K562 (cell line): ENCODE results near the gene UBR4. TPM values are rescaled to one million over a fixed set of nuclear protein-coding genes. Genes with fewer than 3 reads are reported as not detected.

Experiments
- ATAC-seq: fragments of 200-7000 bp; cut with Tn5 transposase; 3 replicates; pipeline ENCODE4 v1.9.1; 2020; ENCODE audit warnings: moderate library complexity
- BruUV-seq: library from RNA; stranded (reverse); fragments of 400-500 nt; replicated peaks from 2 replicates; lab custom pipeline; 2021; lab: Mats Ljungman, UMichigan
- CTCF ChIA-PET: fragments of 300-600 bp; formaldehyde crosslinking; extraction: SDS; loops from one replicate; lab custom pipeline; 2021; ENCODE audit warnings: low intra/inter-chr PET ratio; lab: Yijun Ruan, JAX
- POLR2A ChIA-PET: fragments of 300-600, 350-650 bp; sonication (Branson Sonifier 250); formaldehyde crosslinking; extraction: SDS; loops from one replicate; lab custom pipeline; 2021; ENCODE audit warnings: antibody characterized with exemption, inconsistent platforms; lab: Yijun Ruan, JAX
- DNase-seq, 4 experiments: peaks; one replicate each; pipeline versions ENCODE4 v3.0.0 to v3.0.0-alpha.2; 2011 to 2018; ENCODE audit warnings: low spot score in 3 of 4, mixed read lengths in 3 of 4; ENCODE audit errors: extremely low read depth in 1 of 4
- FAIRE-seq: peaks from 2 replicates; lab custom pipeline; 2011; peaks lifted over from hg19 to GRCh38; lab: Jason Lieb, UNC
- H2AFZ ChIP-seq: 2 replicates; pipeline ENCODE4 v1.6.0; 2011; ENCODE audit warnings: low read depth, low read length, control low read depth, inconsistent platforms
- H3K27ac ChIP-seq: fragments of 200-600 bp; 3 replicates; pipeline ENCODE4 v1.8.0; 2011; ENCODE audit warnings: low read depth, mild to moderate bottlenecking, control low read depth, inconsistent platforms, low read length, moderate library complexity, mixed read lengths; ENCODE audit errors: extremely low read depth
- H3K27me3 ChIP-seq, 2 experiments: fragments of 300-600 bp in 1 of 2; 2 replicates in 1 of 2; 3 replicates in 1 of 2; pipeline versions ENCODE4 v1.6.0 to v1.8.0; 2011; ENCODE audit warnings: inconsistent platforms in 2 of 2, low read length in 2 of 2, mild to moderate bottlenecking in 1 of 2, mixed read lengths in 1 of 2, moderate library complexity in 1 of 2; ENCODE audit not compliant: control insufficient read depth in 2 of 2, insufficient read depth in 2 of 2
- H3K36me3 ChIP-seq: fragments of 300-600 bp; 3 replicates; pipeline ENCODE4 v1.8.0; 2011; ENCODE audit warnings: mild to moderate bottlenecking, low read length, inconsistent platforms; ENCODE audit not compliant: control insufficient read depth, insufficient read depth
- H3K4me1 ChIP-seq, 2 experiments: fragments of 200-600 bp in 1 of 2; replicated peaks in 1 of 2; 2 replicates in 1 of 2; 3 replicates in 1 of 2; pipeline versions ENCODE4 v1.5.1 to v1.8.0; 2011; ENCODE audit warnings: inconsistent platforms in 2 of 2, low read length in 2 of 2, mild to moderate bottlenecking in 1 of 2, mixed read lengths in 1 of 2, moderate library complexity in 1 of 2; ENCODE audit not compliant: control insufficient read depth in 2 of 2, insufficient read depth in 2 of 2
- H3K4me2 ChIP-seq: 2 replicates; pipeline ENCODE4 v1.6.1; 2011; ENCODE audit warnings: low read length, control low read depth, inconsistent platforms, mixed read lengths; ENCODE audit not compliant: insufficient read depth
- H3K4me3 ChIP-seq: fragments of 200-600 bp; sonication (generic), shearing (Covaris generic); 2 replicates; pipeline ENCODE4 v1.5.1; 2016; ENCODE audit warnings: control low read depth, inconsistent platforms
- H3K79me2 ChIP-seq: fragments of 200-600 bp; 3 replicates; pipeline ENCODE4 v1.8.0; 2011; ENCODE audit warnings: low read length, inconsistent platforms; ENCODE audit not compliant: control insufficient read depth, insufficient read depth
- H3K9ac ChIP-seq, 2 experiments: 2 replicates each; pipeline versions ENCODE4 v1.6.0 to v1.6.1; 2011; ENCODE audit warnings: low read depth in 2 of 2, low read length in 2 of 2, control low read depth in 1 of 2, inconsistent platforms in 1 of 2, mild to moderate bottlenecking in 1 of 2, mixed read lengths in 1 of 2; ENCODE audit not compliant: insufficient read depth in 1 of 2
- H3K9me1 ChIP-seq: one replicate; pipeline ENCODE4 v1.6.0; 2011; ENCODE audit warnings: inconsistent platforms, mild to moderate bottlenecking, low read length, moderate library complexity; ENCODE audit not compliant: control insufficient read depth, insufficient read depth
- H3K9me3 ChIP-seq: replicated peaks from 2 replicates; pipeline ENCODE4 v1.5.1; 2011; ENCODE audit warnings: low read depth, low read length, inconsistent platforms; ENCODE audit not compliant: control insufficient read depth, insufficient read depth
- H4K20me1 ChIP-seq: replicated peaks from 2 replicates; pipeline ENCODE4 v1.6.1; 2011; ENCODE audit warnings: low read length, inconsistent platforms, mixed read lengths; ENCODE audit not compliant: control insufficient read depth, insufficient read depth
- ATF1 ChIP-seq, 2 experiments: fragments of 450-650 bp in 1 of 2; IDR thresholded peaks; 2 replicates each; pipeline ENCODE4 v1.6.1; 2016; ENCODE audit warnings: missing compliant biosample characterization in 1 of 2, missing genetic modification characterization in 1 of 2
- DMBX1 ChIP-seq: fragments of 250-450 bp; sonication (Bioruptor Pico); IDR thresholded peaks from 2 replicates; pipeline ENCODE4 v1.8.0; 2022; ENCODE audit warnings: inconsistent platforms, mild to moderate bottlenecking, moderate library complexity, borderline replicate concordance
- HINFP ChIP-seq: fragments of 450-650 bp; conservative IDR thresholded peaks from 2 replicates; pipeline ENCODE4 v1.6.1; 2016; ENCODE audit warnings: missing genetic modification characterization, low read depth, mild to moderate bottlenecking, control low read depth, missing compliant biosample characterization
- MNT ChIP-seq, 2 experiments: fragments of 450-650 bp; conservative IDR thresholded peaks; 2 replicates each; pipeline ENCODE4 v1.6.1; 2017; ENCODE audit warnings: mild to moderate bottlenecking in 2 of 2, moderate library complexity in 2 of 2
- MYC ChIP-seq, 2 experiments: fragments of 250-450 bp in 1 of 2; sonication (Bioruptor Pico) in 1 of 2; IDR thresholded peaks; 2 replicates each; pipeline versions ENCODE4 v1.5.1 to v1.6.1; 2012 to 2021; ENCODE audit warnings: low read depth in 2 of 2, borderline replicate concordance in 1 of 2, improper control_type of control experiment in 1 of 2, low read length in 1 of 2, mild to moderate bottlenecking in 1 of 2, moderate library complexity in 1 of 2
- POLR2G ChIP-seq: fragments of 200-400 bp; formaldehyde crosslinking; IDR thresholded peaks from 2 replicates; pipeline ENCODE4 v1.6.1; 2017; ENCODE audit warnings: low read depth, mild to moderate bottlenecking, antibody characterized with exemption, low read length, moderate library complexity
- RBM14 ChIP-seq: fragments of 200-400 bp; formaldehyde crosslinking; IDR thresholded peaks from 2 replicates; pipeline ENCODE4 v1.6.1; 2018; ENCODE audit warnings: low read depth, mild to moderate bottlenecking, low read length, moderate library complexity, borderline replicate concordance; ENCODE audit not compliant: insufficient read depth
- SFPQ ChIP-seq: fragments of 200-400 bp; formaldehyde crosslinking; IDR thresholded peaks from 2 replicates; pipeline ENCODE4 v1.6.1; 2017; ENCODE audit warnings: mild to moderate bottlenecking, low read depth, low read length, moderate library complexity
- SIN3A ChIP-seq, 2 experiments: fragments of 150-350 bp in 1 of 2; IDR thresholded peaks; 2 replicates each; pipeline ENCODE4 v1.6.1; 2011 to 2016; ENCODE audit warnings: borderline replicate concordance in 2 of 2, low read depth in 2 of 2, low read length in 2 of 2, mild to moderate bottlenecking in 2 of 2, moderate library complexity in 2 of 2; ENCODE audit not compliant: control insufficient read depth in 1 of 2
- SRSF3 ChIP-seq: fragments of 200-400 bp; formaldehyde crosslinking; IDR thresholded peaks from 2 replicates; pipeline ENCODE4 v1.6.1; 2016; ENCODE audit warnings: mild to moderate bottlenecking, low read length, moderate library complexity; ENCODE audit not compliant: insufficient read depth
- ZNF347 ChIP-seq: fragments of 450-650 bp; formaldehyde crosslinking; IDR thresholded peaks from 2 replicates; pipeline ENCODE4 v1.4.0; 2020; ENCODE audit warnings: low read depth, mild to moderate bottlenecking, moderate library complexity
- WGBS: fragments of 100-300 bp; shearing (Covaris generic); methylation state at CpG from one replicate; pipeline ENCODE4 v1.1.6; 2016; ENCODE audit warnings: low coverage, mixed read lengths; ENCODE audit not compliant: insufficient coverage; ENCODE audit errors: missing lambda C conversion rate; 5-methylcytosine and 5-hydroxymethylcytosine counted together
- in situ Hi-C: fragments of 300-500 bp; cut with MboI; formaldehyde crosslinking; loops from 4 replicates; pipeline ENCODE4 v1.15.0; 2018; ENCODE audit warnings: inconsistent platforms, mixed read lengths
- intact Hi-C: fragments of 100-400 bp; cut with micrococcal nuclease; formaldehyde crosslinking; loops from 2 replicates; pipeline ENCODE4 v1.14.2; 2022
- polyA plus RNA-seq, 8 experiments: library from polyadenylated mRNA; depleted of rRNA in 4 of 8; stranded (reverse) in 5 of 8; unstranded in 3 of 8; fragments of >200 nt; fragmentation: Nextera tagmentation in 2 of 8; fragmentation: Illumina TruSeq in 1 of 8; extraction: Ambion mirVana in 2 of 8; extraction: Trizol in 1 of 8; gene quantifications; 2 replicates each; pipeline versions ENCODE4 v1.2.1 to v1.2.3, GENCODE V29; 2011 to 2014; ENCODE audit warnings: inconsistent platforms in 1 of 8, missing spikeins in 1 of 8
- total RNA-seq, 7 experiments: library from RNA; depleted of rRNA in 6 of 7; stranded (reverse); fragments of >200 nt in 6 of 7; fragmentation: Illumina TruSeq in 2 of 7; extraction: Trizol in 2 of 7; gene quantifications; 2 replicates each; pipeline versions ENCODE4 v1.2.1 to v1.2.3, GENCODE V29; 2011 to 2021; ENCODE audit warnings: low replicate concordance in 1 of 7

UBR4 gene
- total and polyA plus RNA-seq, 9 of the 15 experiments (the other 6 are each of a cell fraction or from before 2014, with no cell fraction given), result 55.4 to 277 (median 123) TPM

GRCh38 chr1:19042675-19043578 is 167.1 kb downstream of the UBR4 start:
- Histone ChIP-seq H3K27me3 (peaks cover 66 to 76% of the 10 kb centered on the region in 2 experiments), H3K4me1 (no peaks in the 10 kb centered on the region; a peak in 1 of 5 replicates), H3K9ac (no peak overlapping the region), H3K27ac (no peak overlapping the region), H2AFZ (no peak overlapping the region), H3K4me3 (no peak overlapping the region), H4K20me1 (peaks cover 4% of the 10 kb centered on the region), H3K79me2 (no peaks in the 10 kb centered on the region), H3K9me3 (no peaks in the 10 kb centered on the region), H3K36me3 (no peaks in the 10 kb centered on the region), H3K9me1 (no peaks in the 10 kb centered on the region), H3K4me2 (no peak overlapping the region)
- intact Hi-C loops, result no loop called here
- DNase-seq (no peak), FAIRE-seq (no peak), ATAC-seq (no peak)
- WGBS, result 3% methylated on average over 18 of the region's 18 CpGs
- POLR2A ChIA-PET, result interaction anchor here (0.6 to 1.5 kb wide), 6 partner anchors 10 to 277 kb away, joined by 3 to 4 read pairs (median 3); no protein-coding TSS in a partner anchor
- in situ Hi-C loops, result no loop called here
- no TSS peak for BruUV-seq
- CTCF ChIA-PET, result no interaction called here
- no peak for TF ChIP-seq SRSF3
- TF ChIP-seq DMBX1 (CRISPR knock-in tag), result no peak
- no peak for TF ChIP-seq ATF1 (CRISPR knock-in tag; IDR thresholded peaks at IDR 0.05)
- TF ChIP-seq ATF1 (tag; IDR thresholded peaks at IDR 0.05), result no peak
- no peak for TF ChIP-seq HINFP
- no peak for TF ChIP-seq MYC (IDR thresholded peaks at IDR 0.05; ENCODE audit: low read depth, low read length)
- TF ChIP-seq MYC (CRISPR knock-in tag; IDR thresholded peaks at IDR 0.05; ENCODE audit: borderline replicate concordance, low read depth), result no peak
- no peak for TF ChIP-seq RBM14
- no peak for TF ChIP-seq SFPQ
- TF ChIP-seq MNT (conservative IDR thresholded peaks at IDR 0.05), result no peak
- TF ChIP-seq POLR2G, result no peak
- TF ChIP-seq SIN3A (IDR thresholded peaks at IDR 0.05; ENCODE audit: borderline replicate concordance in 2 of 2, control insufficient read depth in 1 of 2, low read depth in 2 of 2, low read length in 2 of 2), result no peak
- no peak for TF ChIP-seq ZNF347 (CRISPR knock-in tag)
